Tibial nerve (tissue), 4 donors: ENCODE results near the gene SLC37A1.

Experiments
- EP300 ChIP-seq, 2 donors: sonication (generic); formaldehyde crosslinking; IDR thresholded peaks; one replicate each; pipeline ENCODE4 v1.6.1; 2017; ENCODE audit warnings: antibody characterized with exemption in 2 of 2, mild to moderate bottlenecking in 1 of 2
- POLR2A ChIP-seq, 2 donors: fragments of 450-650 bp; IDR thresholded peaks; one replicate each; pipeline ENCODE4 v1.6.1; 2017; ENCODE audit warnings: antibody characterized with exemption in 2 of 2, mild to moderate bottlenecking in 2 of 2, moderate library complexity in 2 of 2
- TF ChIP-seq, protein P1 (sequence below), 5 experiments: fragments of 200-600 bp in 3 of 5; fragments of 450-650 bp in 2 of 5; sonication (generic) in 3 of 5; IDR thresholded peaks; one replicate each; pipeline ENCODE4 v1.5.1; 2016 to 2019; ENCODE audit warnings: antibody characterized with exemption in 5 of 5, mild to moderate bottlenecking in 3 of 5, moderate library complexity in 2 of 5

DNA sequence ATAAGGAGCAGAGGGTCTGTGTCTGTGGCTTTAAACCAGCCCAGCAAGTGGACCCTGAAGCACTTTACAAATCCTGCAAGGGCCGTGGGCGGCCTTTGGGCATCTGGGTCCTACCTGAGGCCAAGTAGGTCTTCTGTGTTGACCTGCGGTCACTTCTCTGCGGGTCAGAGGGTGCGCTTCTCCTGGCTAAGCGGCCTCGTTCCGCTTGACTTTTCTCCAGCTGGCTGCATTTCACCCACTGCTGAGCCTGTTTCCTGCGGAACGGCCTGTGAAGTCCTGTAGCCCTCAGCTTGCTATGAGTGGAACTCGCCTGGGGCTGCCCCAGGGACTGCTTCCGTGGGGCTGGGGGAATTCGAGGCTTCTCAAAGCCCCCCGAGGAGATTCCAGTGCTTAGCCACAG lies 43.3 kb downstream of the SLC37A1 start:
- TF ChIP-seq, protein P1, sequence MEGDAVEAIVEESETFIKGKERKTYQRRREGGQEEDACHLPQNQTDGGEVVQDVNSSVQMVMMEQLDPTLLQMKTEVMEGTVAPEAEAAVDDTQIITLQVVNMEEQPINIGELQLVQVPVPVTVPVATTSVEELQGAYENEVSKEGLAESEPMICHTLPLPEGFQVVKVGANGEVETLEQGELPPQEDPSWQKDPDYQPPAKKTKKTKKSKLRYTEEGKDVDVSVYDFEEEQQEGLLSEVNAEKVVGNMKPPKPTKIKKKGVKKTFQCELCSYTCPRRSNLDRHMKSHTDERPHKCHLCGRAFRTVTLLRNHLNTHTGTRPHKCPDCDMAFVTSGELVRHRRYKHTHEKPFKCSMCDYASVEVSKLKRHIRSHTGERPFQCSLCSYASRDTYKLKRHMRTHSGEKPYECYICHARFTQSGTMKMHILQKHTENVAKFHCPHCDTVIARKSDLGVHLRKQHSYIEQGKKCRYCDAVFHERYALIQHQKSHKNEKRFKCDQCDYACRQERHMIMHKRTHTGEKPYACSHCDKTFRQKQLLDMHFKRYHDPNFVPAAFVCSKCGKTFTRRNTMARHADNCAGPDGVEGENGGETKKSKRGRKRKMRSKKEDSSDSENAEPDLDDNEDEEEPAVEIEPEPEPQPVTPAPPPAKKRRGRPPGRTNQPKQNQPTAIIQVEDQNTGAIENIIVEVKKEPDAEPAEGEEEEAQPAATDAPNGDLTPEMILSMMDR (IDR thresholded peaks at IDR 0.05) = no peak
- TF ChIP-seq POLR2A (IDR thresholded peaks at IDR 0.05) (no peak), EP300 (IDR thresholded peaks at IDR 0.05) (no peak)
